H1 (cell line): Measurements from ENCODE around the gene FARSB. TPM values are rescaled to one million over a fixed set of nuclear protein-coding genes. Genes with fewer than 3 reads are reported as not detected.

Experiments
- CTCF ChIA-PET: fragments of 300-600 bp; sonication (Branson Sonifier 250); formaldehyde crosslinking; loops from one replicate; lab custom pipeline; 2021; ENCODE audit not compliant: partially characterized antibody; lab: Charles Lee
- POLR2A ChIA-PET: fragments of 300-600 bp; sonication (Branson Sonifier 250); formaldehyde crosslinking; loops from one replicate; lab custom pipeline; 2021; ENCODE audit warnings: inconsistent platforms; ENCODE audit not compliant: partially characterized antibody; lab: Charles Lee
- DNase-seq, 2 experiments: peaks; one replicate each; pipeline versions ENCODE4 v3.0.0 to v3.0.0-alpha.2; 2010 to 2022; ENCODE audit warnings: low spot score in 2 of 2, low read depth in 1 of 2, mixed read lengths in 1 of 2
- FAIRE-seq: peaks from 2 replicates; lab custom pipeline; 2011; peaks lifted over from hg19 to GRCh38; lab: Jason Lieb, UNC
- H2AFZ ChIP-seq: 2 replicates; pipeline ENCODE4 v1.8.1; 2012; ENCODE audit warnings: low read length, inconsistent platforms
- H2AK5ac ChIP-seq: 2 replicates; pipeline ENCODE4 v1.6.1; 2013; ENCODE audit warnings: low read depth, low read length
- H2BK120ac ChIP-seq: replicated peaks from 2 replicates; pipeline ENCODE3; 2013; ENCODE audit warnings: low read depth, low read length, inconsistent platforms
- H2BK12ac ChIP-seq: 2 replicates; pipeline ENCODE4 v1.6.1; 2013; ENCODE audit warnings: low read depth, low read length
- H2BK15ac ChIP-seq: 2 replicates; pipeline ENCODE4 v1.6.1; 2013; ENCODE audit warnings: low read length
- H2BK20ac ChIP-seq: 2 replicates; pipeline ENCODE4 v1.6.1; 2013; ENCODE audit warnings: low read length
- H2BK5ac ChIP-seq: 2 replicates; pipeline ENCODE4 v1.6.1; 2013; ENCODE audit warnings: low read depth, low read length
- H3K14ac ChIP-seq: 2 replicates; pipeline ENCODE4 v1.6.1; 2013; ENCODE audit warnings: inconsistent platforms; ENCODE audit not compliant: insufficient read length
- H3K18ac ChIP-seq: 2 replicates; pipeline ENCODE4 v1.6.1; 2013; ENCODE audit warnings: low read length; ENCODE audit errors: extremely low read depth
- H3K23ac ChIP-seq: 2 replicates; pipeline ENCODE4 v1.6.1; 2013; ENCODE audit warnings: inconsistent platforms; ENCODE audit not compliant: insufficient read length
- H3K23me2 ChIP-seq: 2 replicates; pipeline ENCODE4 v1.6.1; 2013; ENCODE audit warnings: low read depth, low read length
- H3K27ac ChIP-seq: 2 replicates; pipeline ENCODE4 v1.6.1; 2011; ENCODE audit warnings: low read depth, low read length, inconsistent platforms
- H3K27me3 ChIP-seq, 4 experiments: replicated peaks in 1 of 4; 1 replicate in 1 of 4; 2 replicates in 3 of 4; pipeline versions ENCODE4 v1.6.1 to v1.8.1; 2011 to 2013; ENCODE audit warnings: low read length in 3 of 4, mild to moderate bottlenecking in 3 of 4, inconsistent platforms in 2 of 4, mixed read lengths in 2 of 4, moderate library complexity in 1 of 4; ENCODE audit not compliant: control insufficient read depth in 3 of 4, insufficient read depth in 3 of 4; ENCODE audit errors: extremely low read depth in 1 of 4
- H3K36me3 ChIP-seq, 4 experiments: 2 replicates each; pipeline versions ENCODE4 v1.6.1 to v1.8.1; 2011 to 2013; ENCODE audit warnings: mild to moderate bottlenecking in 4 of 4, low read length in 3 of 4, moderate library complexity in 2 of 4, control low read depth in 1 of 4, inconsistent platforms in 1 of 4; ENCODE audit not compliant: insufficient read depth in 4 of 4, control insufficient read depth in 2 of 4
- H3K4ac ChIP-seq: replicated peaks from 2 replicates; pipeline ENCODE3; 2013; ENCODE audit warnings: low read length, low read depth, mixed read lengths, inconsistent platforms; ENCODE audit not compliant: insufficient read length
- H3K4me1 ChIP-seq, 4 experiments: replicated peaks in 1 of 4; 1 replicate in 1 of 4; 2 replicates in 3 of 4; pipeline versions ENCODE4 v1.6.1 to v1.8.1; 2011 to 2013; ENCODE audit warnings: low read length in 3 of 4, inconsistent platforms in 2 of 4, mixed read lengths in 1 of 4; ENCODE audit not compliant: insufficient read depth in 4 of 4, control insufficient read depth in 3 of 4
- H3K4me2 ChIP-seq, 2 experiments: 2 replicates each; pipeline versions ENCODE4 v1.6.1 to v1.8.1; 2011 to 2013; ENCODE audit warnings: low read depth in 2 of 2, low read length in 2 of 2, control low read depth in 1 of 2, inconsistent platforms in 1 of 2, mild to moderate bottlenecking in 1 of 2; ENCODE audit not compliant: insufficient read depth in 1 of 2
- H3K4me3 ChIP-seq, 4 experiments: fragments of 200-600, 300-600 bp in 1 of 4; sonication (generic), shearing (Covaris generic), sonication (Bioruptor Twin) in 1 of 4; 2 replicates each; pipeline versions ENCODE4 v1.5.1 to v1.8.1; 2011 to 2016; ENCODE audit warnings: low read length in 4 of 4, low read depth in 3 of 4, control low read depth in 2 of 4, inconsistent platforms in 2 of 4, mild to moderate bottlenecking in 2 of 4, mixed read lengths in 1 of 4, moderate library complexity in 1 of 4; ENCODE audit not compliant: insufficient read depth in 2 of 4; ENCODE audit errors: extremely low read depth in 1 of 4
- H3K56ac ChIP-seq: replicated peaks from 2 replicates; pipeline ENCODE3; 2013; ENCODE audit warnings: low read depth, mild to moderate bottlenecking, mixed read lengths, low read length, inconsistent platforms; ENCODE audit not compliant: insufficient read length
- H3K79me1 ChIP-seq: 2 replicates; pipeline ENCODE4 v1.6.1; 2013; ENCODE audit warnings: low read depth, low read length, control low read depth
- H3K79me2 ChIP-seq, 2 experiments: 2 replicates each; pipeline versions ENCODE4 v1.6.1 to v1.8.1; 2012 to 2013; ENCODE audit warnings: low read length in 2 of 2, mild to moderate bottlenecking in 2 of 2, inconsistent platforms in 1 of 2; ENCODE audit not compliant: insufficient read depth in 2 of 2, control insufficient read depth in 1 of 2
- H3K9ac ChIP-seq, 4 experiments: replicated peaks in 1 of 4; 1 replicate in 1 of 4; 2 replicates in 3 of 4; pipeline versions ENCODE4 v1.6.1 to v1.8.1; 2011 to 2013; ENCODE audit warnings: low read depth in 3 of 4, low read length in 3 of 4, control low read depth in 2 of 4, mild to moderate bottlenecking in 2 of 4, moderate library complexity in 2 of 4, inconsistent platforms in 1 of 4; ENCODE audit errors: extremely low read depth in 1 of 4
- H3K9me3 ChIP-seq, 2 experiments: 2 replicates each; pipeline versions ENCODE4 v1.6.1 to v1.8.1; 2012 to 2013; ENCODE audit warnings: mild to moderate bottlenecking in 2 of 2, moderate library complexity in 2 of 2, control low read depth in 1 of 2, inconsistent platforms in 1 of 2, low read depth in 1 of 2, low read length in 1 of 2, mixed read lengths in 1 of 2; ENCODE audit not compliant: insufficient read depth in 2 of 2
- H4K20me1 ChIP-seq, 2 experiments: replicated peaks in 1 of 2; 2 replicates each; pipeline versions ENCODE3 to v1.8.1; 2011 to 2013; ENCODE audit warnings: inconsistent platforms in 2 of 2, low read length in 2 of 2, mild to moderate bottlenecking in 1 of 2; ENCODE audit not compliant: insufficient read depth in 2 of 2, control insufficient read depth in 1 of 2
- H4K5ac ChIP-seq: 2 replicates; pipeline ENCODE4 v1.6.1; 2013; ENCODE audit warnings: low read length, low read depth, mixed read lengths, inconsistent platforms; ENCODE audit not compliant: insufficient read length
- H4K8ac ChIP-seq: 2 replicates; pipeline ENCODE4 v1.8.0; 2013; ENCODE audit warnings: mild to moderate bottlenecking, moderate library complexity, low read length, inconsistent platforms; ENCODE audit not compliant: insufficient read depth; ENCODE audit errors: extremely low read depth
- H4K91ac ChIP-seq: replicated peaks from 2 replicates; pipeline ENCODE3; 2013; ENCODE audit warnings: low read length, mixed read lengths, inconsistent platforms; ENCODE audit not compliant: insufficient read length
- BCL11A ChIP-seq, 2 experiments: IDR thresholded peaks; one replicate each; pipeline ENCODE4 v1.6.1; 2011; ENCODE audit warnings: low read depth in 2 of 2, low read length in 2 of 2, mild to moderate bottlenecking in 2 of 2
- BRCA1 ChIP-seq: IDR thresholded peaks from 2 replicates; pipeline ENCODE4 v1.6.1; 2012; ENCODE audit warnings: low read depth, low read length, improper control_type of control experiment
- CBX8 ChIP-seq: fragments of 300-800, 300-1000 bp; sonication (generic); IDR thresholded peaks from 2 replicates; pipeline ENCODE4 v1.7.1; 2016; ENCODE audit warnings: low read depth, low read length, borderline replicate concordance
- CEBPB ChIP-seq: IDR thresholded peaks from 2 replicates; pipeline ENCODE4 v1.6.1; 2012; ENCODE audit warnings: low read depth, low read length
- CHD1 ChIP-seq: IDR thresholded peaks from 2 replicates; pipeline ENCODE4 v1.6.1; 2012; ENCODE audit warnings: low read depth, low read length, improper control_type of control experiment
- EP300 ChIP-seq, 2 experiments: IDR thresholded peaks; 1 replicate in 1 of 2; 2 replicates in 1 of 2; pipeline ENCODE4 v1.6.1; 2011 to 2012; ENCODE audit warnings: low read depth in 2 of 2, low read length in 2 of 2, mild to moderate bottlenecking in 2 of 2, borderline replicate concordance in 1 of 2, inconsistent platforms in 1 of 2, moderate library complexity in 1 of 2
- GABPA ChIP-seq: IDR thresholded peaks from 2 replicates; pipeline ENCODE4 v1.6.1; 2011; ENCODE audit warnings: mild to moderate bottlenecking, low read length, moderate library complexity, borderline replicate concordance; ENCODE audit not compliant: insufficient read depth
- HDAC6 ChIP-seq: IDR thresholded peaks from one replicate; pipeline ENCODE4 v1.7.1; 2012; ENCODE audit warnings: low read depth, mild to moderate bottlenecking, inconsistent platforms, low read length, moderate library complexity
- JUND ChIP-seq: IDR thresholded peaks from 2 replicates; pipeline ENCODE4 v1.6.1; 2011; ENCODE audit warnings: mild to moderate bottlenecking, improper control_type of control experiment, low read length
- MAX ChIP-seq: IDR thresholded peaks from 2 replicates; pipeline ENCODE4 v1.6.1; 2012; ENCODE audit warnings: inconsistent platforms
- NANOG ChIP-seq: IDR thresholded peaks from 2 replicates; pipeline ENCODE4 v1.6.1; 2011; ENCODE audit warnings: low read length, low read depth, mild to moderate bottlenecking, inconsistent platforms; ENCODE audit not compliant: insufficient read depth, poor library complexity, severe bottlenecking
- RBBP5 ChIP-seq: IDR thresholded peaks from 2 replicates; pipeline ENCODE4 v1.7.1; 2012; ENCODE audit warnings: low read depth, mild to moderate bottlenecking, inconsistent platforms, low read length, moderate library complexity, borderline replicate concordance
- RXRA ChIP-seq: IDR thresholded peaks from 2 replicates; pipeline ENCODE4 v1.6.1; 2011; ENCODE audit warnings: low read depth, mild to moderate bottlenecking, low read length, moderate library complexity; ENCODE audit not compliant: insufficient read depth
- SP2 ChIP-seq: IDR thresholded peaks from 2 replicates; pipeline ENCODE4 v1.6.1; 2012; ENCODE audit warnings: mild to moderate bottlenecking, low read length, inconsistent platforms
- SP4 ChIP-seq: IDR thresholded peaks from 2 replicates; pipeline ENCODE4 v1.6.1; 2012; ENCODE audit warnings: low read length, inconsistent platforms
- WGBS, 2 experiments: shearing (Covaris generic) in 1 of 2; methylation state at CpG; one replicate each; pipeline versions ENCODE4 v1.1.6 to v1.1.7; 2013 to 2015; ENCODE audit warnings: low lambda C conversion rate in 2 of 2, mixed read lengths in 2 of 2, inconsistent platforms in 1 of 2, low coverage in 1 of 2, missing lambda C conversion rate in 1 of 2; ENCODE audit not compliant: insufficient replicate concordance in 2 of 2, insufficient coverage in 1 of 2, insufficient read length in 1 of 2; ENCODE audit errors: extremely low coverage in 1 of 2, missing lambda C conversion rate in 1 of 2; 5-methylcytosine and 5-hydroxymethylcytosine counted together
- polyA plus RNA-seq, 7 experiments: library from polyadenylated mRNA; depleted of rRNA in 3 of 7; stranded (reverse) in 5 of 7; unstranded in 2 of 7; fragments of >200 nt in 5 of 7; fragments of 200-250 nt in 2 of 7; gene quantifications; 1 replicate in 5 of 7; 2 replicates in 1 of 7; 4 replicates in 1 of 7; pipeline versions ENCODE4 v1.2.1 to v1.2.3, GENCODE V29; 2011 to 2013; ENCODE audit warnings: missing spikeins in 2 of 7, mixed read lengths in 2 of 7
- total RNA-seq: library from RNA; stranded (reverse); fragmentation: NEBNext Ultra II Directional; extraction: Animal tissue kit (Norgen Biotek cat#: 25700); gene quantifications from 2 replicates; pipeline ENCODE4 v1.2.1, GENCODE V29; 2021

The FARSB gene
- total and polyA plus RNA-seq, 2 of the 8 experiments (the other 6 are each of a cell fraction or from before 2014, with no cell fraction given): 21.0 to 37.9 TPM

- no peak overlapping the region for H2BK15ac ChIP-seq
- H3K79me1 ChIP-seq: no peaks in the 10 kb centered on the region
- H4K5ac ChIP-seq: no peak overlapping the region
- no peaks in the 10 kb centered on the region for H3K36me3 ChIP-seq
- H3K9ac ChIP-seq: no peak overlapping the region
- WGBS, 2 experiments: 0 to 83% methylated on average over 1 of the region's 1 CpG
- no peak overlapping the region for H2BK12ac ChIP-seq
- FAIRE-seq (no peak), DNase-seq (no peak)
- H3K4me1 ChIP-seq: no peaks in the 10 kb centered on the region; a peak in 1 of 7 replicates
- no peak overlapping the region for H4K8ac ChIP-seq
- H3K14ac ChIP-seq: no peak overlapping the region
- H3K27me3 ChIP-seq: no peaks in the 10 kb centered on the region
- no peak overlapping the region for H3K4me2 ChIP-seq
- no peak overlapping the region for H2BK20ac ChIP-seq
- no peak overlapping the region for H3K4ac ChIP-seq
- H2BK5ac ChIP-seq: no peak overlapping the region
- H2BK120ac ChIP-seq: no peak overlapping the region
- ChIA-PET POLR2A (no interaction called here), CTCF (interaction anchor here (3.1 to 12.1 kb wide), 2 partner anchors 7 to 14 kb away, joined by 22 to 124 read pairs; no protein-coding TSS in a partner anchor)
- no peak overlapping the region for H2AFZ ChIP-seq
- H3K79me2 ChIP-seq: no peaks in the 10 kb centered on the region
- no peaks in the 10 kb centered on the region for H4K20me1 ChIP-seq
- H3K56ac ChIP-seq: no peak overlapping the region
- no peak overlapping the region for H3K23ac ChIP-seq
- no peak overlapping the region for H4K91ac ChIP-seq
- no peak overlapping the region for H3K18ac ChIP-seq
- no peak overlapping the region for H3K27ac ChIP-seq
- TF ChIP-seq SP2: no peak
- TF ChIP-seq HDAC6: no peak
- no peak for TF ChIP-seq MAX
- no peak for TF ChIP-seq RXRA
- TF ChIP-seq CBX8: no peak
- TF ChIP-seq RBBP5: no peak
- no peak for TF ChIP-seq EP300 (IDR thresholded peaks at IDR 0.05; ENCODE audit: borderline replicate concordance in 1 of 2, low read depth in 2 of 2, low read length in 2 of 2)
- TF ChIP-seq BRCA1: no peak
- TF ChIP-seq BCL11A (IDR thresholded peaks at IDR 0.05; ENCODE audit: low read depth in 2 of 2, low read length in 2 of 2): no peak
- TF ChIP-seq CHD1: no peak
- no peak for TF ChIP-seq SP4
- TF ChIP-seq JUND: no peak
- no peak for TF ChIP-seq CEBPB
- no peak for TF ChIP-seq GABPA
- no peak for TF ChIP-seq NANOG
- 0 out of 4 replicates have a peak, but pooled peaks cover 0 to 4% of the 10 kb centered on the region in 2 experiments for H3K9me3 ChIP-seq
- H3K4me3 ChIP-seq: no peak overlapping the region
- no peaks in the 10 kb centered on the region for H3K23me2 ChIP-seq
- no peak overlapping the region for H2AK5ac ChIP-seq
Measured at GRCh38 chr2:222701233-222701632, 45.3 kb upstream of the FARSB start.
